PFSK-1 (cell line): ENCODE data around the gene ATXN7L1.

Experiments used
- FOXP2 ChIP-seq: optimal IDR thresholded peaks from 2 replicates; pipeline ENCODE3; 2011; ENCODE audit warnings: borderline replicate concordance, control low read depth, inconsistent platforms; ENCODE audit not compliant: insufficient read depth; ENCODE audit errors: extremely low read length, extremely low read depth
- POLR2AphosphoS5 ChIP-seq: IDR thresholded peaks from 2 replicates; pipeline ENCODE4 v1.6.1; 2012; ENCODE audit warnings: low read depth, mild to moderate bottlenecking, control low read depth, low read length, moderate library complexity
- REST ChIP-seq, 2 experiments: IDR thresholded peaks; 2 replicates each; pipeline versions ENCODE4 v1.6.1 to v1.8.0; 2011 to 2012; ENCODE audit warnings: low read depth in 2 of 2, low read length in 2 of 2, control low read depth in 1 of 2, inconsistent platforms in 1 of 2, mild to moderate bottlenecking in 1 of 2, moderate library complexity in 1 of 2; ENCODE audit not compliant: insufficient read depth in 1 of 2
- TAF1 ChIP-seq: IDR thresholded peaks from 2 replicates; pipeline ENCODE4 v1.6.1; 2012; ENCODE audit warnings: low read length, control low read depth, borderline replicate concordance; ENCODE audit not compliant: insufficient read depth

DNA sequence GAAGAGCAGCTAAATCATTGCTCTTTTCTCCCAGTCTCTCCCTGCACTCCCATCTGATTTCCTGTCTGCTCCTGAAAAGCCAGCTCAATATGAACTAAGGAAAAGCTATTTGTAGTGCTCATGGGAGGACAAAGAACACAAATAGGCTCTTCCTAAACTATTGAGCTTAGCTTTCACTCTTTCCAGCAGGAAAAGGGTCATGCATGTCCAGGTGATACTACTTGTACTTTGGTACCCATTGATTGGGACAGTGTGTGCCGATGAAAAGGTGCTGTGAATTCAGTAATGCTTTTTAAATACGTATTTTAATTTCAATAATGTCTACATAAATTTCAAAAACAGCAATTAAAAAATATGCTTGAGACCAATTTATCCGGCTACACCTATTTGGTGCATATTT lies 37.5 kb upstream of the ATXN7L1 start:
- no peak for TF ChIP-seq REST (IDR thresholded peaks at IDR 0.05; ENCODE audit: insufficient read depth in 1 of 2, low read depth in 2 of 2, low read length in 2 of 2)
- TF ChIP-seq TAF1 = no peak
- TF ChIP-seq POLR2AphosphoS5 = no peak
- no peak for TF ChIP-seq FOXP2
